IPS-NIHi7 (cell line): ENCODE measurements around the gene NAV2.
A peak's percentile ranks its signal among the peaks of the same experiment; 100 is the strongest.
"Not testable (repeated sequence)": the region's sequence is repeated elsewhere in the genome, so short reads cannot be mapped to it uniquely, and the experiment has no call there.

Source experiments
- DNase-seq: peaks from one replicate; pipeline ENCODE4 v3.0.0; 2012; ENCODE audit warnings: mixed read lengths; ENCODE audit errors: extremely low spot score

Gene NAV2

DNA sequence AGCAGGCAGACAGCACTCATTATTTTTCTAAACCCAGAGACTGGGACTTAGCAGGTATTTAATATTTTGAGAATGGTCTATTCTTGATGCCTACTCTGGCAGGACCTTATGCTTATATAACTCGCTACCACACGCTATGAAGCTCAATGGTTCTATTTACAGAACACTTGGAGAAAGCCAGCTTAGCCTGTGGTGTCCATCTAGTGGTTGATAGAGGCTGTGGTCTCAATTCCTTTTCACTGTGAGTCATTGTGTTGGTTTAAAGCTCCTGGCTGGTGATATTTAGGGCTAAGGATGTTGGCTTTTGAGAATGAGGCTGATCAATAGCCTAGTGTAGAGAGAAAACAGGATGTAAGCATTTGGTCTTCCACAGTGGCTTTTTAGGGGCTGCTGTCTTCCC lies 241.3 kb downstream of the NAV2 start:
- DNase-seq, result peak; percentile 77

DNA sequence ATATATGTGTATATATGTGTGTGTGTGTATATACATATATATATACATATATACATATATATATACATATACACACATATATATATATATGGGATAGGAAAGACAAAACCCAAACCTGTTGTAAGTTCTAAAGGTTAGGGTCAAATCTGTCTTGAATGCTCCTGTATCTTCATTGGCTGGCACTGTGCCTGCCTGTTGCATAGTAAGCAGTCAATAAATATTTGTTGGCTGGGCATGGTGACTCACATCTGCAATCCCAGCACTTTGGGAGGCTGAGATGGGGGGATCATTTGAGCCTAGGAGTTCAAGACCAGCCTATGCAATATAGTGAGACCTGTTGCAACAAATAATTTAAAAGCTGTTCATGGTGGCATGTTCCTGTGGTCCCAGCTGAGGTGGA lies 242.3 kb downstream of the NAV2 start:
- no peak for DNase-seq

DNA sequence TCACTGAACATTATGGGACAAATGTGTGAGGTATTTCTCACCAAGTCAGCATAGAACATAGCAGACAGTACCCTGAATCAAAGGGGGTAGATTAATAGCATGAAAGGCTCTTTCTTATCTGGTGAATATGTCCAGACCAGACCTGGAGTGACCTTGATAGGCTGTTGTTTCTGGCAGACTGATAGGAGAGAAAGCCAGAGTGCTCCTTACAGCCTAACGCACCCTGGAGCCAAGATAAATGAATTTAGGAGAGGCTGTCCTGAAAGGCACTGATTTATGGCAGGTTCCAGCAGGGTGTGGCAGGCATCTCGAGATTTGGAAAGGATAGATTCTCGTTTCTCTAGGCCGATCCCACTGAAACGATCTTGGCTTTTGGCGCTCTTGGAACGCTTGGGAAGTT lies 243.0 kb downstream of the NAV2 start:
- DNase-seq, result no peak

DNA sequence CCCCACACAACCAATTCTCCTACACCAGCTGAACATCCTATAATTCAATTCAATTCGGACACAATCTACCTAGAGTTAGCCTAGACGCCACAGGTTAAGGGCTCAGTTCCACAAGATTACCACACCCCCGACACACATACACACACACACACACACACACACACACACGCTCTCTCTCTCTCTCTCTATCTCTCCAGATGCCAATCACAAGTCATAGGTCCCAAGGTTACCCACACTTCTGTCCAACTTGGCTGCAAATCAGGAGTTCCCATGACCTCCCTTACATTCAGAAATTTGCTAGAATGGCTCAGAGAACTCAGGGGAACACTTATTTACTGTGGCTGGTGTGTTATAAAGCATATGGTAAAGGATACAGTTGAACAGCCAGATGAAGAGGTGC lies 243.6 kb downstream of the NAV2 start:
- no peak for DNase-seq

DNA sequence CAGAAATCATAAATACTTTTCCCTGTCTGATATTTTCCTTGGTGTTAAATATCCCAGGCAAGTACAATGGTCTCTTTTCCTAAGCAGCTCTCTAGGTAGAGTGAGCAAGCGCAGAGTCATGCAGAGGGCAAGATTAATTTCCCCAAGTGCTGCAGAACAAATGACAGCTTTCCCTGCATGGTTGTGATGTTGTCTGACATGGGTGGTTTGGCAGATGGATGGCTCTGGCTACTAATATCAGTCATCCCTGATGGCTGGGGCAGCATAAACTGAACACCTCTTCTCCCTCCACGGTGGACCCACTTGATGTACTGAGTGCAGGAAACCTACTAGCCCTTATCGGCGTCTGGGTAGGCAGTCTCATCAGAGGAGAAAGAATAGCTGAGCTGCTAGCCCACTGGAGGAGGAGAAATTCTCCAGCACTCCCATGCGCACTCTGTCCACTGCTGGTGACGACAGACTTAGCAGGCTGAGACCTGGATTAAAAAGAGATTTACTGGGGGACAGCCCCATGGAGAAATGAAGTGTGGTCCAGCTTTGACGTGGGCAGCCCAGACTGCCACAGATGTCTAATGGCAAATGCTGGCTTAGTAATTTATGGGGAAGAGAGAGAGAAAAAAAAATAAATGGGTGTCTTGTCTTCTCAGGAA lies 244.8 kb downstream of the NAV2 start:
- DNase-seq, result no peak

DNA sequence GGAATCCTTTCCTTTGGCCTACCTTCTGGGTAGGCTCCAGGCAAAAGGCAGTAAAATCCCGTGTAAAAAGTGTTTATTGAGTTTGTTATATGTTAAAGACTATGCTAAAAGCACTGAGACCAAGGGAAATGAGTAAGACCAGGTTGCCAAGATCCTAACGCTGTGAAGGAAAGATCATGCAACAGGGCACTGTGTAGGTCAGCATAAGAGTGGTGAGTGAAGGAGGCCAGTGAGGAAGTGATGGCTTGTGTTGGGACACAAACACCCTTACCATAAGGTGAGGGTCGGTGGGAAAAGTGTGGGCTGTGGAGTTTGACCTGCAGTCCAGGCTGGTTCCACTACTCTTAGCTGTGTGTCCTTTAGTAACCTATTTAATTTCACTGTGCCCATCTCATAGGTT lies 245.6 kb downstream of the NAV2 start:
- DNase-seq, result no peak

DNA sequence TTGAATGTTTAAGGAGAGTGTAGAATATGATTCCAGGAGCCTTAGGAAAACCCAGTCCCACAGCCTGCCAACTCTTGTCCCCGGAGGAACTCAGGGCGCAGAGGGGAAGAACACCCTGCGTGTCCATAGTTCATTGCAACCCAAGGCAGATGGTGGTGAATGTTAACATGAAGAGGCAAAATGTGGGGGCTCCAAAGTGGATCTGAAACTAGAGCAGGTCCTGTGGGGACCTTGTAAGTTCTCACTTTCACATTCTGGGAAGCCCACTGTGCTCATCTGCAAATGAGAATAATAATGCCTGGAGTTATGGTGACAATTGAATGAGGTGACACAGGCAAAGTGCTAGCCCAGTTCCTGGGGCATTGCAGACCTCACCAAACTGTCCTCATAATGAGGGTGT lies 246.6 kb downstream of the NAV2 start:
- no peak for DNase-seq

DNA sequence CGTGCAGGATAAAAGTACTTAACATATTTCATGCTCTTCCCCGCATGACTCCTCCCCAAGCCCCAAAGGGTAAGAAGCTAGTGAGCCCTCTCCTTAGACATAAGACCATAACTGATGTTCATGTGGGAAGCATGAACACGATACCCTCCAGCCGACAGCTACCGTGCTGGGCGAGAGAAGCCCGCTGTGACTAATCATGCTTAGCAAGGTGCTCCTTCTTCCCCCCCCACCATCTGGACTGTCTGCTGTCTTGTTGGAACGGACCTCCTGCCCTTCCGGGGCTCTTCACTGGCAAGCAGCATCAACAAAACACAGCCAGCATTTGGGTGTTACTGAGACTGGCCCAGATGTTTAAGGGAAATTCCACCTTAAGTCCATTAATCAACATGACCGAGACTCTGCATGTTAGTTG lies 247.0 kb downstream of the NAV2 start:
- DNase-seq, result no peak

DNA sequence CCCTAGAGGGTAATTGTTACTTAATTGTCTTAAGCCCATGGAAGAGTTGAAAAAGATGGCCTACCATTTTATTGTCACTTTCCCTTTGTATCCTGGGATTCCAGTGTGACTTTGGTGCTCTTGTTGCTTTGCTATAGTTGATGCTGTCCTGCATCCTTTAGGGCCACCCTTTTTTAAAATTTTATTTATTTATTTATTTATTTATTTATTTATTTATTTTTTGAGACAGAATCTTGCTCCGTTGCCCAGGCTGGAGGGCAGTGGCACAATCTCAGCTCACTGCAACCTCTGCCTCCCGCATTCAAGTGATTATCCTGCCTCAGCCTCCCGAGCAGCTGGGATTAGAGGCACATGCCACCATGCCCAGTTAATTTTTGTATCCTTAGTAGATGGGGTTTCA lies 247.8 kb downstream of the NAV2 start:
- not testable (repeated sequence) for DNase-seq

DNA sequence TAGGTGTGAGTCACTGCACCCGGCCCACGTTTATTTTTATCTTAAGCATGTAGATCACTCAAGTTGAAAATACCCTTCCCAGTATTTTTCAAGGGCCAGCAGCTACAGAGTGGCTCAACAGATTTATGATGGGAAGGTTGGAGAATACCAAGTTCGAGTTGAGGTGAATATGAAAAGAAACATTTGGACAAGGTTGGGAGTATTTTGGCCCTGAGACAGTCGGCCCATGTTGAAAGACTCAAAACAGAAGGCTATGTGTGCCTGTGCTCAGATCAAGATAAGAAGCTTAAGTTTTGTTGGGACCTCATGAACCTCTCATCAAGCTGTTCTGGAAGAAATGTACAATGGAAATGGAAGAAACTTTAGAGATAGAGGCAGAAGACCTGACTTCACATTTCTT lies 248.6 kb downstream of the NAV2 start:
- DNase-seq, result no peak

DNA sequence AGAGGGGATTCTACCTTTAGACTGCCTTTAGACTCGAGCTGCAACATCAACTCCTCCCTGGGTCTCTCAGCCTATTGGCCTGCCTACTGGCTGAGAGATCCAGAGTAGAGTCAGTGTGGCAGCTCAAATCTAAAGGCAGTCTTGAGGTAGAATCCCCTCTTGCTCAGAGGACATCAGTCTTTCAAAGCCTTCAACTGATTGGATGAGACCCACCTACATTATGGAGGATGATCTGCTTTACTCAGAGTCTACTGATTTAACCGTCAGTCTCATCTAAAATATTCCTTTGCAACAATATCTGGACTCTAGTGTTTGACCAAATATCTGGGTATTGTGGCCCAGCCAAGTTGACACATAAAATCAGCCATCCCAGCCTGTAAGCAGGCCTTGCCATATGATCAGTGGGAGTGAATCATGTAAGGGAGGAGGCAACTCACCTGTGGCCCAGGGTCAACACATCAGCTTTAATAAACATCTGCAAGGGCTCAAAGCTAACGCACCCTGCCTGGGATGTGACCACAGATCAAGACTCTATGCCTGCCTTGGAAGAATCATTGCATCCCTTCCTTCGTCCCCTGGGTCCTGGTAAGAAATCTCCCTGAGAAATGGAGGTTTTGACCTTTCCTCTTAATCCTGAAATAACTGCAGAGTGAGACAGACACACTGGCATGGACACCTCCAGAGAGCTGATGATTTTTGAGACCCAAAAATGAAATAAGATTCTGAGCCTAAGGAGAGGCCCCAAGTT lies 249.6 kb downstream of the NAV2 start:
- no peak for DNase-seq

DNA sequence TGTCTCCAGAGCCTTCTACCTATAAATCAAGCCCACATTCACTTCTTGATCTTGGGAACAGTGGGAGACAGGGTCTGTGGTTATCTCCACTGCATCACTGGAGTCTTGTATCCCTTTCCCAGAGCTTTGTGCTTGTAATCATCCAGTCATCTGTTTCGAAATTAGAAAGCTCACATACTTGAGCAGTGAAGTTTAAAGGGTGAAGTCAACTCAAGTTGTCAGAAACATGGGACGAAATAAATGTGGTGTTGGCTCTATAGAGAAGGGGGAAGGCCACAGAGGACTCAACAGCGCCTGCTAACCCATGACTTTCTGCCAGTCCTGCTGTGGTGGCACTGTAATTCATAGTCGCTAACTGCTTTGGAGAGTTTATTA lies 250.2 kb downstream of the NAV2 start:
- no peak for DNase-seq

DNA sequence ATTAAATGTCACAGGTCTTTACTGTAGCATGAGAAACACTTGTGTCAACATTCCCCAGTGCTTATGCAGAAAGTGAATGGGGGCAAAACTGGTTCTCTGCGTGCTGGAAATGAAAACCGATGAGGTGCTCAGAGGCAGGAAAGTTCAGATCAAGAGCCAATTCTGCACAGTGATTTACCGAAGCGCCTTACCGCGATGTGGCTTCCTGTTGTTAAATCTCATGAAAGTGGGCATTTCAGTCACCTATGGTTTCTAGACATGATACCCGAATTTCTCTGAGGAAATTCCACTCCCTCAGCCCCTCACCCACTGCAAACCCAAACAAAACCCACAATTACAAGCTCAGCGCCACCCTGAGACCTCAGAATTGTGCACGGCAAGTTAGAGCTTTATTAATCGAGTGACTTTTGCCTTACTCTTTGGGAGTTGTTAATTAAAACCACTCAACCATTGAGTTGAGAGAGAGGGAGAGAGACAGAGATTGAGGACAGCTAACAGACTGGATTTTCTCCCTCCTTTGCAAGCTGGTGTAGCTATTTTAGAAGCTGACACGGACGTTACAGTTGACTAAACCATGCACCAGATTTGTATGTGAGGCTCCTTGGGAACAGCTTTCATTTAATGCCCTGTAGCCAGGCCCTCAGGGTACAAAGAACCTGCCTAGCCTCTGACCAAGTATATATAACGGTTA lies 251.2 kb downstream of the NAV2 start:
- DNase-seq, result no peak

DNA sequence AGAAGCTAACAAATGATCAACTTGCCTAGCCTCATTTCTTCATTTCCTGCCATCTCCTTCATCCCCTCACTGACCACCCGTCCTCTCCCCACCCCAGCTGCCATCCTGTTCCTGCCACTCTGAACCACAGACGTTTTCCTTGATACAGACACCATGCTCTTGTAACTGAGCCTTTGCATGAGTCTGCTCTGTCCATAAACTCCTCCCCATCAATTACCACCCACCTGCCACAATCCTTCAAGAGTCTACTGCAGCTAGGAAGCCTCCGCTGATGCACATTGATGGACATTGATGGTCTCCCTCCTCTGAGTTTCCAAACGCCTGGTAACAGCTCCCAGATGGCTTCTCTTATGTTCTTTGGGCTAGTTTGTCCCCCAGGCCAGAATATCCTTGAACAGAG lies 253.8 kb downstream of the NAV2 start:
- no peak for DNase-seq

DNA sequence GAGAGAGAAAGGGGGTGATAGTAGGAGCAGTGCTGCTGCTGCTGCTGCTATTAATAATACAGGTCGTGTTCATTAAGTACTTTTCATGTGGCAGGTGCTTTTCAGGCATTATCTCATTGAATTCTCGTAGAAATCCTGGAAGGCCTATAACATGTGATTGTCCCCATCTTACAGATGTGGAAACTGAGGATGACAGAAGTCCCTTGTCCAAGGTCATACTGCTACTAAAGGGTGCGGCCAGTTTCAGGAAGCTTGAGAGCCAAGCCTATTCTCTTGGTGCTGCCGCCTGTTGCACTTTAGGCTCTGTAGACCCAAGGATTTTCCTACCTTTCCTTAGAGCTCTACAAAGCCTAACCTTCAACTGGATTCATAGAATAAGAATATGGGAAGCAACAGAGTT lies 254.3 kb downstream of the NAV2 start:
- no peak for DNase-seq

DNA sequence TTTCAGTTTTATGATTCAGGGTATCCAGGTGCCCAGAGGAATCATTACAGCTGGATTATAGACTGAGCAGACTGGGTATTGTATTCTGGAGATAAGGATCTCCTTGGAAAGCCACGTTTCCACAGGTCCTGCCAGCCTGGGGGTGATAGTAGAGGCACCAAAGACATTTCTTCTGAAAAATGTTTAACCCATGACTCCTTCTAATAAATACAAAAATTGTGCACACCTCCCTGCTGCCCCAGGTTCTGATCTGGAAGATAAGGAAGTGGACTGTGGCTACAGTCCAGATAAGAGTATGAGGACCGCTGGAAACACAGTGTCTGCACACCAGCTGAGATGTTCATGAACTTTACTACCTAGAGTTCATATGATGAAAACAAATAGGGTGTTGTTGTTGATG lies 255.2 kb downstream of the NAV2 start:
- DNase-seq, result no peak

DNA sequence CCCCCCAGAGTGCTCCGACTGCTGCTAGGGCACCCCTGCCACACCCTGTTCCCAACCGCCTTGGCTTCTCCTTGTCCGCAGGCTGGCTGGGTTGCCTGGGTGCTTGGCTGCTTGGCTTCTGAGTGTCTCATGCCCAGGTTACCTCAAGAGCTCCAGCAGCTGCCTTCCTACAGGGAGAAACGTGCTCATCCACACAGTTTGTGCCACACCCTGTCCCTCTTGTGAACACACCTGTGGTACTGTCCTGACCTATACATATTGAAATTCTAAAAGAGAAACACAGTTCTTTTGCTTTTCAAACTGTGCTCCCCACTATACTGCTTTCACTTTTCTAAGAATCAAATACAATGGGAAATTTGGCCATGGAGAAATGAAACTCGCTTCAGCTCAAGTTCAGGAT lies 256.2 kb downstream of the NAV2 start:
- DNase-seq, result no peak

DNA sequence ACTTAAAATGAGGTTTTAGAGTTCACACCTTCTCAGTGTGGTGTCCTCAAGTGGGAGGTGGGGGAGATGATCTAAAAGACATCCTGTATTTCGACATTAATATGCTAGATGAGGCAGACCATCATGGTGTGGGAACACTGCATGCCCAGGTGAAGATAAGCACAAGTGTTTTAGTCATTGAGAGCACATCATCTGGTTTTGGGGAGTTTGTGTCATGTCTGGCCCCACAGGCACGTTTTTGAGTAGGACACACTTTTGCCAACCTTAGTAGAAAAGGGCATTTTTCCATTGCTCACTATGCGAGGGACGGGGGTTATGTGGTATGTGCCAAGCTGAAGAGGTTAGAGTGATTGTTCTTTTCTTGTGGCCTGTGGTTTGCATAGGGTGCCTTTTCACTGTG lies 258.3 kb downstream of the NAV2 start:
- no peak for DNase-seq

DNA sequence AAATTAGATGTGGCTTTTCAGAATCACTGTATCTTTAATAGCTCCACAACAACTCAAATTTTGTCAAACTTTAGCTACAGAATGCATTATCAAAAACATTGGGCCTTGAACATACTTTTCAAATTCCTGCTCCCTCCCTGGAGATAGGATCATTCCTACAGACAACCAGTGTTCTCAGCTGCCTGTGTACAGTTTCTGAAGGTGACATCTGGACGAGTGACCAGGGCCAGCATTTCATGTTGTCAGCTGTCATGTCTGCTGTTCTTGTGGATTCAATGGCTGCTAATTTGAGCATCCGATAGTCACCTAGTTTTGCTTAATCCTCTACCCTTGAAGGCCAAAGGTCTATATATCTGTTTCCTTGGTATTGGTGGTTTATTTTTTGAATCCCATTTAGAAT lies 259.5 kb downstream of the NAV2 start:
- no peak for DNase-seq

DNA sequence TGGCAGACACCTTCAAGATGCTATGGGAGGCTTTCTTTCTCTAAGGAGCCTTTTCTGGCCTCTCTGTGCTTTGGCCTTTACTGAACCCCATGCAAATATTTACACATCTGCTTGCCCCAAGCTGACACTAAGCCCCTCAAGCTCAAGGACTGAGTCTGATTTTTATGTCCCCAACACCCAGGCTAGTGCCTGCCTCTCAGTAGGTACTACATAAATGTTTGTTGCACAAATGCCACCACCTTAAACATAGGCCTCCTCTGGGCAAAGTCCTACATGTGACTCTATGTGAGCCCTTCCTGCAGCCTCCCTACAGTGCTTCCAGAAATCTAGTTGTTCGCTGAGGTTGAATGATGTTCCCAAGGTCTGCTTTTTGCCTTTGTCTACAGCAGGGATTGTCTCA lies 260.0 kb downstream of the NAV2 start:
- DNase-seq, result no peak

DNA sequence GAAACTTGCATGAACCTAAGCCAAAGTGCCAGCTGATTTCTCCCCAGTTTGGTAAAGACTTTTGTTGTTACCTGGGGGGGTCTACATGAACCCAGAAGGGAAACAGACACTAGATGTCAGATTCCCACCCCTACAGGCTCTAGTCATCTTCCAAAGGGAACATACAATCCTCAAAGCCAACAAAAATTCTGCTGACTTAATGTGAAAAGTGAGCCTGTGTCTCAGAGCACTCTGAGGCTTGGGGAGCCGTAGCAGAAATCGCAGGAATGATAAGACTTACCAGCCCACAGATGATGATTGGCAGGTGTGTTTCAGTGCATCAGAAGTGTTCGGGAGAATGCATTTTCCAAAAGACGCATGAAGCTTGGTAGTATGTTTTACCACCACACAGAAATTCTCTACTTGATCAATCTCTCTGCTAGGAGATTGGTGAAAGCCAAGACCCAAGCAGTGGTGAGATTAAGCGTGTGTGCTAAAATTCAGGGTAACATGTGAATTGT lies 260.5 kb downstream of the NAV2 start:
- DNase-seq, result no peak

DNA sequence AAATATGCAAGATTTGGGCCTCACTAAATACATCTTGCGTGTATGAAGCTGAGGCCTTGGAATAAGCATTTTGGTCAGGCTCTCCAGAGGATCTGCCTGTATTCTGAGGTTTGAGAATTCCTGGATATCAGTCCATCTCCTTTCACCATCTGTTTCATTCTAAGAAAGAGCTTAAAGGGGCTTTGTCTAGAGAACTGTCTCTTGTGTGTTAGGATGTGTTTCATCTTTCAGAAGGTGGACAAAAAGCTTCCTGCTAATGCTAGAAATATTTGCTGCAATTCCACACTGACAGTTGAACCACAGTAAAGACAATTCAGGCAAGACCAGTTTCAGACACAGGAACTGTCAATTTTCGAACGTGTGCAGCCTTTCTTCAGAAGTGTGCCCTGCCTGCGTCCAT lies 262.2 kb downstream of the NAV2 start:
- DNase-seq, result no peak

DNA sequence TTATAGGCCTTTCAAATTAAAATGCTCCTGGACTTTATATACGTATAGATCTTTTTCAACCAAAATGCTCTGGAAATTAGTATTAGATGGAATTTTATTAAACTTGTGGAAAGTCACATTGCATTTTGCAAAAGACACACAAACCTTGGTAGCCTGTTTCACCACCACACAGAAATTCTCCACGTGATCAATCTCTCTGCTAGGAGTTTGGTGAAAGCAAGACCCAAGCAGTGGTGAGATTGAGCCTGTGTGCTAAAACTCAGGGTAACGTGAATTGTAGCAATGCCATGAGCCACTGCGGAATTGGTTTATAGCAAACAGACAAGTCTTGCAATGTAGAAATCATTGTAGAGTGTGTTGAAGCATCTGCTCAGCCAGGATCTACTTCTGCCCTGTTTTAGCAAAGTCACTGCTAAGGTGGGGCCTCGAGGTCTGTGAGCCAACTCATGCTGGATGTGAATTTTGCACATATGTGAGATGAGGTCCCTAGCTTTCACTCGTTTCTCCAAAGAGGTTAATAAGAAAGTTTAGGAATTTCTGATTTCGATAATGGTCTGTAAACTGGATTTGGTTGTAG lies 262.9 kb downstream of the NAV2 start:
- no peak for DNase-seq
